ENCODE results near the gene MR1. TPM values are rescaled to one million over a fixed set of nuclear protein-coding genes. Genes with fewer than 3 reads are reported as not detected.
A peak's percentile ranks its signal among the peaks of the same experiment; 100 is the strongest.

Gene MR1
- total and polyA plus RNA-seq, 5 donors from 2014 or later, result 30.5 to 48.7 (median 43.8) TPM

DNA sequence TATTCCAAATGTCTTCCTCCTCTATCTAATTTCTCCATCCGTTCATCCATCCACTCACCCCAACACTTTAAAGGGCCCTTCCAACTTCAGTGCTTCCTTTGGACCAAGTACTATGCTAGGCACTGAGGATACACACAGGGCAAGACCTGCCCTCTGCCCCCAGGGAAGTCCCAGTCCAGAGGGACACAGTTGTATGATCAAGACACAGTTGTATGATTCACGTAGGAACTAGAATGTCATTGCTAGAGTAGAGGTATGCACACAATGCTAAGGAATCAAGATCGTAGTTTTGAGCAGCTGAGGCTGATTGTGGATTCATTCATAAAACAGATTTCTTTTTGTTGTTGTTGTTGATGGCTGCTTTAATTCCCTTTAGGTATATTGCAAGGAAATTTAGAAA, 43.1 kb downstream of the MR1 start:
- H3K4me1 Mint-ChIP-seq, result no peaks in the 10 kb centered on the region
- no peaks in the 10 kb centered on the region for H3K36me3 Mint-ChIP-seq
- Histone ChIP-seq H3K36me3 (ENCODE audit: control insufficient read depth, insufficient read depth, low read length) (no peaks in the 10 kb centered on the region), H3K27ac (ENCODE audit: insufficient read depth, low read length, poor library complexity, severe bottlenecking) (no peak overlapping the region), H3K27me3 (ENCODE audit: control insufficient read depth, insufficient read depth, low read length) (peaks cover 7% of the 10 kb centered on the region), H3K4me3 (ENCODE audit: low read depth, low read length) (no peak overlapping the region), H3K4me1 (ENCODE audit: control insufficient read depth, insufficient read depth, low read length, poor library complexity, severe bottlenecking) (no peaks in the 10 kb centered on the region), H3K9me3 (ENCODE audit: control insufficient read depth in 2 of 2, low read length in 2 of 2) (no peaks in the 10 kb centered on the region)
- DNase-seq (no peak), ATAC-seq (ENCODE audit: low read depth in 2 of 2) (no peak)
- no peak overlapping the region for H3K27ac Mint-ChIP-seq
- peaks cover 0 to 2% (median 0%) of the 10 kb centered on the region in 7 donors for H3K9me3 Mint-ChIP-seq
- H3K27me3 Mint-ChIP-seq, result peaks cover 51% of the 10 kb centered on the region
- H3K4me3 Mint-ChIP-seq, result no peak overlapping the region

DNA sequence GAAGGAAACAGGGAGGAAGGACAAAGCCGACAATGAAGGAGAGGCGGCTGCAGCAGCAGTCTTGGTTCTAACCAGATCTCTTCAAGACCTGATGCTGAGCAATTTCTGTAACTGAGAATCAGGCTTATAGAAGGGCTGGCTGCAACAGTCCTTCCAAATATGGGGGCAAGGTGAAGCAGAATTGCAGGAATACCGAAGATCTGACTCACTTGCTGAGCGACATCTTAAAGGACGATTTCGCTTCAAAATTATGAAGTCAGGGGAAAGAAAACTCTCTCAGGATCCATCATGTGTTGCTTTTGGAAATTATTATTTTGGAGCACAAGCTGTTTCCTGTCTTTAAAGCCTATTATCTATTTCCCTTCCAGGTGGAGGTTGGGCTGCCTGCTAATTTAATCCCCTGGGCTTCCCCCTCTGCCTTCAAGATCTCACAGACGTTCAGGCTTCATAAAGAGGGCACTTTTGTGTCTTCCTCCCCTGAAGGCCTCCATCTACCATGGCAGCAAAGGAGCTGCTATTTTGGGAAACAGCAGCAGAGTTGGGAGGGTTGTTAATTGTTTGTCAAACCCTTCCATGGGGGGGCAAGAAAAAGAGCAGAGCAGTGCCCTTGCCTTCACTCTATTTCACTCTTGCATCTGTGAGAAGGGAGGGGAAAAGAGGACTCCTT, 43.9 kb downstream of the MR1 start:
- ATAC-seq (ENCODE audit: low read depth in 2 of 2) (no peak), DNase-seq (no peak)
- peaks cover 46% of the 10 kb centered on the region for H3K27me3 Mint-ChIP-seq
- H3K4me3 ChIP-seq (ENCODE audit: low read depth, low read length), result no peak overlapping the region
- no peaks in the 10 kb centered on the region for H3K36me3 Mint-ChIP-seq
- no peaks in the 10 kb centered on the region for H3K4me1 ChIP-seq (ENCODE audit: control insufficient read depth, insufficient read depth, low read length, poor library complexity, severe bottlenecking)
- no peak overlapping the region for H3K27ac ChIP-seq (ENCODE audit: insufficient read depth, low read length, poor library complexity, severe bottlenecking)
- H3K9me3 Mint-ChIP-seq, result peaks cover 0 to 2% (median 0%) of the 10 kb centered on the region in 7 donors
- H3K4me3 Mint-ChIP-seq, result no peak overlapping the region
- no peaks in the 10 kb centered on the region for H3K9me3 ChIP-seq (ENCODE audit: control insufficient read depth in 2 of 2, low read length in 2 of 2)
- H3K4me1 Mint-ChIP-seq, result no peaks in the 10 kb centered on the region
- peaks cover 7% of the 10 kb centered on the region for H3K27me3 ChIP-seq (ENCODE audit: control insufficient read depth, insufficient read depth, low read length)
- no peak overlapping the region for H3K27ac Mint-ChIP-seq
- no peaks in the 10 kb centered on the region for H3K36me3 ChIP-seq (ENCODE audit: control insufficient read depth, insufficient read depth, low read length)

DNA sequence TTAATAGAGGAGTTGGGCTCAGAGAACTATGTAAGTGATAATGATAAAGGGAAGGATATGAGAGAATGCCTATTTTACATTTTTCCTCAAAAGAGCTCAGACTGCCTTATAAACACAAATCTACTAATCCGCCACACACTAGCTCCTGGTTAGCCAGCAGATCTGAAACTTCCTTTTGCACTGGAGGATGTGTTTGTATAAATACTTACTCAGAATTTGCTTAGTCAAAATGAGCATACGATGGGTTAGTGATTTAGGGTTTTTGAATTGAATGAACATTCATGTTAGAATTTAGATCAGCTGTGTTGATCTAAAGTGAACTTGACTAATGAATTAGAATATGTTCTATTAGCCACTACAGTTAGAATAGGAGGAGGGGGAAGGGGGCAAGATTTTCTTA, 45.6 kb downstream of the MR1 start:
- H3K4me3 ChIP-seq (ENCODE audit: low read depth, low read length), result no peak overlapping the region
- peaks cover 0 to 2% (median 0%) of the 10 kb centered on the region in 7 donors for H3K9me3 Mint-ChIP-seq
- peaks cover under 1% of the 10 kb centered on the region for H3K4me1 ChIP-seq (ENCODE audit: control insufficient read depth, insufficient read depth, low read length, poor library complexity, severe bottlenecking)
- no peaks in the 10 kb centered on the region for H3K36me3 ChIP-seq (ENCODE audit: control insufficient read depth, insufficient read depth, low read length)
- peaks cover 7% of the 10 kb centered on the region for H3K27me3 ChIP-seq (ENCODE audit: control insufficient read depth, insufficient read depth, low read length)
- H3K27ac ChIP-seq (ENCODE audit: insufficient read depth, low read length, poor library complexity, severe bottlenecking), result no peak overlapping the region
- no peak overlapping the region for H3K4me3 Mint-ChIP-seq
- H3K4me1 Mint-ChIP-seq, result peaks cover 0 to 5% (median 3%) of the 10 kb centered on the region in 4 donors
- no peaks in the 10 kb centered on the region for H3K9me3 ChIP-seq (ENCODE audit: control insufficient read depth in 2 of 2, low read length in 2 of 2)
- no peak for DNase-seq
- H3K27ac Mint-ChIP-seq, result peak overlapping the region in 1 of 3 donors; percentile 72
- no peak for ATAC-seq (ENCODE audit: low read depth in 2 of 2)
- H3K36me3 Mint-ChIP-seq, result no peaks in the 10 kb centered on the region
- peaks cover 44% of the 10 kb centered on the region for H3K27me3 Mint-ChIP-seq

DNA sequence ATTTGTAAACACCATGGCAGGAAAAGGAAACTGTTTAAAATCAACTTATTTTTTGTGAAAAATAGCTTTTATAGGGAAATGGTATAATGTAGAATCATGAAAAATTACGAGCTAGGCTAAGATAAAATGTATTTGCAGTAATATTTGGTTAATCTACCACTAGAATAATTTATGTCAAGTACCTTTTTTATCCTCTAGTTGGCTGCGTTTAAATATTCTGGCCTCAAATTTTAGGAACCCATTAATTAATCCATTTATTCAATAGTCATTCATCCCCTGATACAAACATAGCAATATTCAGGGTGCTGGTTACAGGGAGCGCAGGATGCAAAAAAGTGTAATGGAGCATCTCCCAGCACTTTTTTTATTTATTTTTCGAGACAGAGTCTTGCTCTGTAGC, 46.1 kb downstream of the MR1 start:
- no peak for ATAC-seq (ENCODE audit: low read depth in 2 of 2)
- Mint-ChIP-seq H3K36me3 (no peaks in the 10 kb centered on the region), H3K4me3 (no peak overlapping the region), H3K27ac (no peak overlapping the region), H3K27me3 (peaks cover 42% of the 10 kb centered on the region), H3K9me3 (no peaks in the 10 kb centered on the region), H3K4me1 (peaks cover 0 to 10% (median 6%) of the 10 kb centered on the region in 4 donors)
- Histone ChIP-seq H3K9me3 (ENCODE audit: control insufficient read depth in 2 of 2, low read length in 2 of 2) (no peaks in the 10 kb centered on the region), H3K4me1 (ENCODE audit: control insufficient read depth, insufficient read depth, low read length, poor library complexity, severe bottlenecking) (peaks cover 4% of the 10 kb centered on the region), H3K27ac (ENCODE audit: insufficient read depth, low read length, poor library complexity, severe bottlenecking) (no peak overlapping the region), H3K4me3 (ENCODE audit: low read depth, low read length) (no peak overlapping the region), H3K27me3 (ENCODE audit: control insufficient read depth, insufficient read depth, low read length) (peaks cover 7% of the 10 kb centered on the region), H3K36me3 (ENCODE audit: control insufficient read depth, insufficient read depth, low read length) (no peaks in the 10 kb centered on the region)
- no peak for DNase-seq

DNA sequence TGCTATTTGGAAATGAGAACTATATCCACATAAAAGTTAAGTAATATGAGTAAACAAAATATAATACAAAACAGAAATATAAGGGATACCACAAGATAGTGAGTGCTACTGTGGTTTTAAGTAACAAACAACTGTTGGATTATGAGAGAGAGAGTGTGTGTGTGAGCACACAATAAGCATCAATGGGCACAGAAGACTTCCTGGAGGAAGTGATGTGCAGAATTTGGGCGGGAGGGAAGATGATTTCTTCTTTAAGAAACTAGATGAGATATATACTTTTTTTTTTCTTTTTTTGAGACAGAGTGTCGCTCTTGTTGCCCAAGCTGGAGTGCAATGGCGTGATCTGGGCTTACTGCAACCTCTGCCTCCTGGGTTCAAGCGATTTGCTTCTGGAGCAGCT, 46.8 kb downstream of the MR1 start:
- ATAC-seq (ENCODE audit: low read depth in 2 of 2) (no peak), DNase-seq (peak in 1 of 3 donors; percentile 39)
- H3K36me3 Mint-ChIP-seq, result no peaks in the 10 kb centered on the region
- Histone ChIP-seq H3K9me3 (ENCODE audit: control insufficient read depth in 2 of 2, low read length in 2 of 2) (no peaks in the 10 kb centered on the region), H3K27me3 (ENCODE audit: control insufficient read depth, insufficient read depth, low read length) (peaks cover 7% of the 10 kb centered on the region), H3K36me3 (ENCODE audit: control insufficient read depth, insufficient read depth, low read length) (no peaks in the 10 kb centered on the region), H3K4me3 (ENCODE audit: low read depth, low read length) (no peak overlapping the region), H3K27ac (ENCODE audit: insufficient read depth, low read length, poor library complexity, severe bottlenecking) (no peak overlapping the region), H3K4me1 (ENCODE audit: control insufficient read depth, insufficient read depth, low read length, poor library complexity, severe bottlenecking) (peaks cover 4% of the 10 kb centered on the region)
- H3K27me3 Mint-ChIP-seq, result peaks cover 39% of the 10 kb centered on the region
- H3K9me3 Mint-ChIP-seq, result no peaks in the 10 kb centered on the region
- no peak overlapping the region for H3K4me3 Mint-ChIP-seq
- peaks cover 0 to 13% (median 7%) of the 10 kb centered on the region in 4 donors for H3K4me1 Mint-ChIP-seq
- H3K27ac Mint-ChIP-seq, result no peak overlapping the region

DNA sequence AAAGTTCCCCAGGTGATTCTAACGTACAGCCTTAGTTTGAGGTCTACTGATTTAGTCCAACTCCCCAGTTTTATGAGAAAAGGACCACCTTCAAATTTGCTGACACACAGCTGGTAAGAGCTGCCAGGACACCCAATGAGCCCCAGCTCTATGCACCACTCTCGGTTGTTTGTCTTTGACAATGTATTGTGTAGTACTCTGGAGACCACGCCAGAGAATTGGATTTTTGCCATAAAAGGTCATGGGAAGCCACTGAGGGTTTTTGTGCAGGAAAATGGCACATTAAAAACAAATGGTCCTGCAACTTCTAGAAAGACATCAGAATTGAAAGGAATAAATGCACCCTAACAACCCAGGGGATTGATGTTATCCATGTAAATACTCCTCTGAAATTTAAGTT, 47.6 kb downstream of the MR1 start:
- no peak for ATAC-seq (ENCODE audit: low read depth in 2 of 2)
- Histone ChIP-seq H3K27me3 (ENCODE audit: control insufficient read depth, insufficient read depth, low read length) (peaks cover 7% of the 10 kb centered on the region), H3K9me3 (ENCODE audit: control insufficient read depth in 2 of 2, low read length in 2 of 2) (no peaks in the 10 kb centered on the region), H3K36me3 (ENCODE audit: control insufficient read depth, insufficient read depth, low read length) (no peaks in the 10 kb centered on the region), H3K4me3 (ENCODE audit: low read depth, low read length) (no peak overlapping the region), H3K4me1 (ENCODE audit: control insufficient read depth, insufficient read depth, low read length, poor library complexity, severe bottlenecking) (peaks cover 4% of the 10 kb centered on the region), H3K27ac (ENCODE audit: insufficient read depth, low read length, poor library complexity, severe bottlenecking) (no peak overlapping the region)
- DNase-seq, result no peak
- no peaks in the 10 kb centered on the region for H3K9me3 Mint-ChIP-seq
- no peak overlapping the region for H3K4me3 Mint-ChIP-seq
- peaks cover 0 to 13% (median 7%) of the 10 kb centered on the region in 4 donors for H3K4me1 Mint-ChIP-seq
- H3K36me3 Mint-ChIP-seq, result no peaks in the 10 kb centered on the region
- no peak overlapping the region for H3K27ac Mint-ChIP-seq
- H3K27me3 Mint-ChIP-seq, result peaks cover 32% of the 10 kb centered on the region

DNA sequence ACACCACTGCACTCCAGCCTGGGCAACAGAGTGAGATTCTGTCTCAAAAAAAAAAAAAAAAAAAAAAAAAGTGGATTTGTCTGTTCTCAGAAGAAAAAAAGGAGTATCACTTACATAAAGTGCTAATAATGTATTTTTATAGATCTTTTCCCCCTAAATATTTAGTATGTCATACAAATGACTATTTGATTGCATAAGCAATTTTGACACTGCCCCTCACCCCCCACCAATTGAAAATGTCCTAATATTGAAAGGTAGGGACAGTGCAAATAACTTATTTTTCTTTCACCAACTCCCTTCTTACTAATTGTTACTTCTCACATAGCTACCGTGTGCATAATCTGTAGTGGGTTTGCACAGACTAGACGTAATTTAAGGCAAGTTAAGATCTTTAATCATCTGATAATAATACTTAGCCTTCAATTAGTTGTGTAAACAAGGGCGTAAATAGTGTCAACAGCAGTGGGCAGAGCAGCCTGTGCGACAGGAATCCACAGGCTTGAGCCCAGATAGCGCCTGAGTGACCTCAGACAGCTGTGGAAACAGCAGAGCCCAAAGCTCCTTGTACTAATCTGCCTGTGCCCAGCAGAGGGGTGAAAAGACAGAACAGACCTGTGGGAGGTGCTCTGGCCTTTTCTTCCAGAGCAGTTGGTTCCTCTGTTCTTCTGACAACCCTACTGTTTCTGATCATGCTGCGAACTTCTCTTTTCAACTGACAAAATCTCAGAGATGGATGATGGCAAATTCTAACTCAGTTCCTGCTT, 50.2 kb downstream of the MR1 start:
- H3K4me3 ChIP-seq (ENCODE audit: low read depth, low read length), result no peak overlapping the region
- H3K36me3 ChIP-seq (ENCODE audit: control insufficient read depth, insufficient read depth, low read length), result no peaks in the 10 kb centered on the region
- no peaks in the 10 kb centered on the region for H3K27me3 ChIP-seq (ENCODE audit: control insufficient read depth, insufficient read depth, low read length)
- no peaks in the 10 kb centered on the region for H3K9me3 ChIP-seq (ENCODE audit: control insufficient read depth in 2 of 2, low read length in 2 of 2)
- H3K4me1 ChIP-seq (ENCODE audit: control insufficient read depth, insufficient read depth, low read length, poor library complexity, severe bottlenecking), result peaks cover 9% of the 10 kb centered on the region
- DNase-seq, result peak; percentile 40 to 84 (median 73)
- H3K9me3 Mint-ChIP-seq, result no peaks in the 10 kb centered on the region
- no peaks in the 10 kb centered on the region for H3K36me3 Mint-ChIP-seq
- ATAC-seq (ENCODE audit: low read depth in 2 of 2), result peak; percentile 56 to 61
- peaks cover 13% of the 10 kb centered on the region for H3K27me3 Mint-ChIP-seq
- no peak overlapping the region for H3K27ac Mint-ChIP-seq
- peak overlapping the region in 2 of 4 donors; percentile 10 to 79 for H3K4me3 Mint-ChIP-seq
- H3K27ac ChIP-seq (ENCODE audit: insufficient read depth, low read length, poor library complexity, severe bottlenecking), result no peak overlapping the region
- H3K4me1 Mint-ChIP-seq, result peaks cover 0 to 29% (median 16%) of the 10 kb centered on the region in 4 donors
